OCI-LY3 (cell line): ENCODE results near the gene PRDM1.

Experiments used
- EZH2phosphoT487 ChIP-seq: fragments of 200-600 bp; shearing (Covaris generic); IDR thresholded peaks from 2 replicates; pipeline ENCODE4 v1.6.1; 2018; ENCODE audit warnings: antibody characterized with exemption, mixed run types, low read depth
- TF ChIP-seq, protein P1 (sequence below): fragments of 200-600, 300-600 bp; sonication (generic); IDR thresholded peaks from 2 replicates; pipeline ENCODE4 v1.5.1; 2014; ENCODE audit warnings: antibody characterized with exemption, low read length, low read depth

DNA sequence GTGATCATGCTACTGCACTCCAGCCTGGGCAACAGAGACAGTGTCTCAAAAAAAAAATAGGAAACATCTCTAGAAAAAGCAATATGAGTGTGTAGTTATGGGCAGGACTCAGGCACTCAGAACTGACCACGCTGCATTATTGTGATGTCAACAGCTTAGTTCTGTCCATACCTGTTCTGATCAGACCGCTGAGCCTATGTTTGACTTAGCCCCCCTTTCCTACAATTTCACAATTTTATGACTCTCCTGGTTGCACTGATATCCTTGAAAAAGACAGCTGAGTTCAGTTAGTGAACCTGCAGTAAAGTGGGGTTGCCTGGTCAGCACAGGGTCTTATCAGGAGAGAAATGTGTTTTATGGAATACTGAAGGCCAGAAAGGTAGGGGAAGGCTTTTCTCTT lies 37.8 kb upstream of the PRDM1 start:
- TF ChIP-seq, protein P1, sequence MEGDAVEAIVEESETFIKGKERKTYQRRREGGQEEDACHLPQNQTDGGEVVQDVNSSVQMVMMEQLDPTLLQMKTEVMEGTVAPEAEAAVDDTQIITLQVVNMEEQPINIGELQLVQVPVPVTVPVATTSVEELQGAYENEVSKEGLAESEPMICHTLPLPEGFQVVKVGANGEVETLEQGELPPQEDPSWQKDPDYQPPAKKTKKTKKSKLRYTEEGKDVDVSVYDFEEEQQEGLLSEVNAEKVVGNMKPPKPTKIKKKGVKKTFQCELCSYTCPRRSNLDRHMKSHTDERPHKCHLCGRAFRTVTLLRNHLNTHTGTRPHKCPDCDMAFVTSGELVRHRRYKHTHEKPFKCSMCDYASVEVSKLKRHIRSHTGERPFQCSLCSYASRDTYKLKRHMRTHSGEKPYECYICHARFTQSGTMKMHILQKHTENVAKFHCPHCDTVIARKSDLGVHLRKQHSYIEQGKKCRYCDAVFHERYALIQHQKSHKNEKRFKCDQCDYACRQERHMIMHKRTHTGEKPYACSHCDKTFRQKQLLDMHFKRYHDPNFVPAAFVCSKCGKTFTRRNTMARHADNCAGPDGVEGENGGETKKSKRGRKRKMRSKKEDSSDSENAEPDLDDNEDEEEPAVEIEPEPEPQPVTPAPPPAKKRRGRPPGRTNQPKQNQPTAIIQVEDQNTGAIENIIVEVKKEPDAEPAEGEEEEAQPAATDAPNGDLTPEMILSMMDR, result no peak
- TF ChIP-seq EZH2phosphoT487, result no peak
